Measurements from ENCODE around the gene LRP8. TPM values are rescaled to one million over a fixed set of nuclear protein-coding genes. Genes with fewer than 3 reads are reported as not detected.
A peak's percentile ranks its signal among the peaks of the same experiment; 100 is the strongest.

Gene LRP8
- total and polyA plus RNA-seq, 9 of the 15 experiments (the other 6 are each of a cell fraction or from before 2014, with no cell fraction given), result 7.1 to 56.1 (median 31.3) TPM

GRCh38 chr1:53254011-53254640 lies 73.7 kb downstream of the LRP8 start:
- Histone ChIP-seq H3K4me2 (ENCODE audit: insufficient read depth, low read length) (0 out of 2 replicates have a peak overlapping the region, but pooled peaks have one; percentile 9), H3K36me3 (ENCODE audit: control insufficient read depth, insufficient read depth, low read length) (peaks cover 94% of the 10 kb centered on the region), H3K27me3 (ENCODE audit: control insufficient read depth in 2 of 2, insufficient read depth in 2 of 2, low read length in 2 of 2) (no peaks in the 10 kb centered on the region), H3K27ac (ENCODE audit: extremely low read depth, low read depth, low read length) (peak overlapping the region; percentile 27; the same call in 2 of the 3 replicates), H3K9me3 (replicated peaks; ENCODE audit: control insufficient read depth, insufficient read depth, low read depth, low read length) (no peaks in the 10 kb centered on the region), H3K4me1 (replicated peaks in 1 of 2; ENCODE audit: control insufficient read depth in 2 of 2, insufficient read depth in 2 of 2, low read length in 2 of 2) (peaks cover 0 to 6% of the 10 kb centered on the region in 2 experiments; a peak in 2 of 5 replicates), H3K4me3 (no peak overlapping the region), H3K79me2 (ENCODE audit: control insufficient read depth, insufficient read depth, low read length) (no peaks in the 10 kb centered on the region), H3K9ac (ENCODE audit: insufficient read depth in 1 of 2, low read depth in 2 of 2, low read length in 2 of 2) (no peak overlapping the region; a peak in 1 of 4 replicates), H2AFZ (ENCODE audit: low read depth, low read length) (no peak overlapping the region), H4K20me1 (replicated peaks; ENCODE audit: control insufficient read depth, insufficient read depth, low read length) (peaks cover 7% of the 10 kb centered on the region; the same call in 1 of the 2 replicates), H3K9me1 (ENCODE audit: control insufficient read depth, insufficient read depth, low read length) (peaks cover 4% of the 10 kb centered on the region)
- POLR2A ChIA-PET, result interaction anchor here (0.7 to 1.3 kb wide), 5 partner anchors 9 to 106 kb away, joined by 3 to 6 read pairs (median 3); no protein-coding TSS in a partner anchor
- FAIRE-seq (peak; percentile 65), ATAC-seq (peak; percentile 82), DNase-seq (ENCODE audit: extremely low read depth in 1 of 4, low spot score in 3 of 4) (peak in 2 of 4 experiments; percentile 29 to 71)
- BruUV-seq (replicated peaks), result no TSS peak
- intact Hi-C loops (cut with micrococcal nuclease) (no loop called here), in situ Hi-C loops (cut with MboI) (no loop called here)
- CTCF ChIA-PET (ENCODE audit: low intra/inter-chr PET ratio), result no interaction called here
- 18% methylated on average over 4 of the region's 4 CpGs for WGBS (ENCODE audit: insufficient coverage, low coverage, missing lambda C conversion rate)
- no peak for TF ChIP-seq TCF15 (CRISPR knock-in tag; IDR thresholded peaks at IDR 0.05)
- no peak for TF ChIP-seq ZNF395 (CRISPR knock-in tag; IDR thresholded peaks at IDR 0.05)
- TF ChIP-seq ILF3 (IDR thresholded peaks at IDR 0.05; ENCODE audit: borderline replicate concordance), result no peak
- TF ChIP-seq L3MBTL2 (IDR thresholded peaks at IDR 0.05), result no peak
- no peak for TF ChIP-seq JUND (IDR thresholded peaks at IDR 0.05; ENCODE audit: borderline replicate concordance, low read depth, low read length)
- no peak for TF ChIP-seq JUND (tag; IDR thresholded peaks at IDR 0.05; ENCODE audit: borderline replicate concordance, low read depth, low read length)
- TF ChIP-seq EHMT2 (IDR thresholded peaks at IDR 0.05), result 0 out of 2 replicates have a peak, but pooled peaks have one; percentile 48
- TF ChIP-seq SMARCB1 (IDR thresholded peaks at IDR 0.05; ENCODE audit: insufficient read length, low read depth), result no peak
- no peak for TF ChIP-seq RBM22 (IDR thresholded peaks at IDR 0.05; ENCODE audit: low read depth, low read length, poor library complexity, severe bottlenecking)
- TF ChIP-seq E2F8 (IDR thresholded peaks at IDR 0.05; ENCODE audit: low read depth, partially characterized antibody), result no peak
- TF ChIP-seq IRF2 (CRISPR knock-in tag; IDR thresholded peaks at IDR 0.05), result no peak
- TF ChIP-seq ZNF347 (CRISPR knock-in tag; IDR thresholded peaks at IDR 0.05; ENCODE audit: low read depth), result no peak
- TF ChIP-seq NBN (IDR thresholded peaks at IDR 0.05; ENCODE audit: low read depth), result no peak
- no peak for TF ChIP-seq SRSF7 (optimal IDR thresholded peaks at IDR 0.05; ENCODE audit: low read depth, low read length)
- no peak for TF ChIP-seq MLX (CRISPR knock-in tag; conservative IDR thresholded peaks at IDR 0.05)

Data from K562 (cell line).